Measurements from ENCODE around the gene NCEH1.

GRCh38 chr3:172700256-172700655 is 10.6 kb downstream of the NCEH1 start:
- TF ChIP-seq, protein P1, sequence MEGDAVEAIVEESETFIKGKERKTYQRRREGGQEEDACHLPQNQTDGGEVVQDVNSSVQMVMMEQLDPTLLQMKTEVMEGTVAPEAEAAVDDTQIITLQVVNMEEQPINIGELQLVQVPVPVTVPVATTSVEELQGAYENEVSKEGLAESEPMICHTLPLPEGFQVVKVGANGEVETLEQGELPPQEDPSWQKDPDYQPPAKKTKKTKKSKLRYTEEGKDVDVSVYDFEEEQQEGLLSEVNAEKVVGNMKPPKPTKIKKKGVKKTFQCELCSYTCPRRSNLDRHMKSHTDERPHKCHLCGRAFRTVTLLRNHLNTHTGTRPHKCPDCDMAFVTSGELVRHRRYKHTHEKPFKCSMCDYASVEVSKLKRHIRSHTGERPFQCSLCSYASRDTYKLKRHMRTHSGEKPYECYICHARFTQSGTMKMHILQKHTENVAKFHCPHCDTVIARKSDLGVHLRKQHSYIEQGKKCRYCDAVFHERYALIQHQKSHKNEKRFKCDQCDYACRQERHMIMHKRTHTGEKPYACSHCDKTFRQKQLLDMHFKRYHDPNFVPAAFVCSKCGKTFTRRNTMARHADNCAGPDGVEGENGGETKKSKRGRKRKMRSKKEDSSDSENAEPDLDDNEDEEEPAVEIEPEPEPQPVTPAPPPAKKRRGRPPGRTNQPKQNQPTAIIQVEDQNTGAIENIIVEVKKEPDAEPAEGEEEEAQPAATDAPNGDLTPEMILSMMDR (IDR thresholded peaks at IDR 0.05) = no peak
- TF ChIP-seq ZFX (IDR thresholded peaks at IDR 0.05; ENCODE audit: borderline replicate concordance) = no peak
